Trophoblast cell (in vitro differentiated cells and primary cell): Measurements from ENCODE around the gene PTPN20.

Experiments used
- DNase-seq, 2 donors: peaks; one replicate each; pipeline ENCODE4 v3.0.0-alpha.2; 2016
- H2AFZ ChIP-seq: 2 replicates; pipeline ENCODE4 v1.6.1; 2013; ENCODE audit warnings: low read length, moderate library complexity, mild to moderate bottlenecking; ENCODE audit not compliant: insufficient read depth, poor library complexity
- H2AK5ac ChIP-seq: 2 replicates; pipeline ENCODE4 v1.6.1; 2013; ENCODE audit warnings: mild to moderate bottlenecking, low read length
- H2BK120ac ChIP-seq: 2 replicates; pipeline ENCODE4 v1.6.1; 2013; ENCODE audit warnings: low read length, mild to moderate bottlenecking, moderate library complexity; ENCODE audit not compliant: insufficient read depth, poor library complexity
- H2BK12ac ChIP-seq: 2 replicates; pipeline ENCODE4 v1.6.1; 2013; ENCODE audit warnings: mild to moderate bottlenecking, low read length, moderate library complexity
- H2BK5ac ChIP-seq: 2 replicates; pipeline ENCODE4 v1.6.1; 2013; ENCODE audit warnings: low read length, low read depth, moderate library complexity, mild to moderate bottlenecking; ENCODE audit not compliant: poor library complexity
- H3K14ac ChIP-seq: 2 replicates; pipeline ENCODE4 v1.6.1; 2013; ENCODE audit warnings: mild to moderate bottlenecking, low read length
- H3K18ac ChIP-seq: 2 replicates; pipeline ENCODE4 v1.6.1; 2013; ENCODE audit warnings: mild to moderate bottlenecking, low read length
- H3K23ac ChIP-seq: 2 replicates; pipeline ENCODE4 v1.6.1; 2013; ENCODE audit warnings: low read length
- H3K27ac ChIP-seq: 2 replicates; pipeline ENCODE4 v1.5.1; 2013; ENCODE audit warnings: low read depth, mild to moderate bottlenecking, inconsistent platforms, low read length, moderate library complexity
- H3K27me3 ChIP-seq: 2 replicates; pipeline ENCODE4 v1.6.1; 2013; ENCODE audit warnings: inconsistent platforms, mild to moderate bottlenecking, low read length, moderate library complexity; ENCODE audit not compliant: insufficient read depth
- H3K36me3 ChIP-seq, 2 experiments: 1 replicate in 1 of 2; 2 replicates in 1 of 2; pipeline ENCODE4 v1.6.1; 2013; ENCODE audit warnings: low read length in 2 of 2, mild to moderate bottlenecking in 2 of 2, moderate library complexity in 1 of 2; ENCODE audit not compliant: insufficient read depth in 2 of 2, control insufficient read depth in 1 of 2
- H3K4ac ChIP-seq: 2 replicates; pipeline ENCODE4 v1.6.1; 2013; ENCODE audit warnings: low read depth, mild to moderate bottlenecking, low read length, moderate library complexity
- H3K4me1 ChIP-seq, 2 experiments: 1 replicate in 1 of 2; 2 replicates in 1 of 2; pipeline ENCODE4 v1.6.1; 2013; ENCODE audit warnings: low read length in 2 of 2, mild to moderate bottlenecking in 2 of 2, moderate library complexity in 1 of 2; ENCODE audit not compliant: insufficient read depth in 2 of 2, control insufficient read depth in 1 of 2
- H3K4me2 ChIP-seq: 2 replicates; pipeline ENCODE4 v1.6.1; 2013; ENCODE audit warnings: inconsistent platforms, mild to moderate bottlenecking, low read length, moderate library complexity
- H3K4me3 ChIP-seq: 2 replicates; pipeline ENCODE4 v1.5.1; 2013; ENCODE audit warnings: mild to moderate bottlenecking, low read depth, low read length, inconsistent platforms
- H3K79me1 ChIP-seq: one replicate; pipeline ENCODE4 v1.6.1; 2013; ENCODE audit warnings: low read length
- H3K79me2 ChIP-seq: 2 replicates; pipeline ENCODE4 v1.6.1; 2013; ENCODE audit warnings: low read length, mild to moderate bottlenecking; ENCODE audit not compliant: control insufficient read depth, insufficient read depth, poor library complexity
- H3K9ac ChIP-seq: 2 replicates; pipeline ENCODE4 v1.6.1; 2013; ENCODE audit warnings: mild to moderate bottlenecking, low read length
- H3K9me3 ChIP-seq: 2 replicates; pipeline ENCODE4 v1.6.1; 2013; ENCODE audit warnings: low read depth, mild to moderate bottlenecking, control low read depth, inconsistent platforms, low read length; ENCODE audit not compliant: insufficient read depth
- H4K12ac ChIP-seq: 2 replicates; pipeline ENCODE4 v1.6.1; 2013; ENCODE audit warnings: low read depth, mild to moderate bottlenecking, low read length, moderate library complexity
- H4K8ac ChIP-seq: 2 replicates; pipeline ENCODE4 v1.6.1; 2013; ENCODE audit warnings: low read depth, mild to moderate bottlenecking, low read length, moderate library complexity
- H4K91ac ChIP-seq: one replicate; pipeline ENCODE4 v1.6.1; 2013; ENCODE audit warnings: low read depth, mild to moderate bottlenecking, low read length, moderate library complexity
- WGBS: extraction: QIAGEN DNeasy Blood & Tissue Kit; methylation state at CpG from one replicate; pipeline ENCODE4 v1.1.7; 2013; ENCODE audit warnings: missing lambda C conversion rate; ENCODE audit not compliant: insufficient read length, insufficient coverage; ENCODE audit errors: extremely low coverage; 5-methylcytosine and 5-hydroxymethylcytosine counted together

Gene PTPN20

GRCh38 chr10:47012214-47012613, 101.0 kb downstream of the PTPN20 start:
- Histone ChIP-seq H2BK5ac (no peak overlapping the region), H3K79me1 (no peaks in the 10 kb centered on the region), H3K4me2 (no peak overlapping the region), H3K27ac (no peak overlapping the region), H2AK5ac (no peak overlapping the region), H4K8ac (no peak overlapping the region), H3K36me3 (no peaks in the 10 kb centered on the region), H3K23ac (no peak overlapping the region), H3K9me3 (no peaks in the 10 kb centered on the region), H2BK12ac (no peak overlapping the region), H3K4ac (no peak overlapping the region), H4K91ac (no peak overlapping the region), H3K27me3 (no peaks in the 10 kb centered on the region), H2AFZ (no peak overlapping the region), H4K12ac (no peak overlapping the region), H2BK120ac (no peak overlapping the region), H3K9ac (no peak overlapping the region), H3K4me3 (no peak overlapping the region), H3K79me2 (no peaks in the 10 kb centered on the region), H3K18ac (no peak overlapping the region), H3K4me1 (no peaks in the 10 kb centered on the region), H3K14ac (no peak overlapping the region)
- DNase-seq: no peak

- no peaks in the 10 kb centered on the region for H3K79me2 ChIP-seq
- H2AK5ac ChIP-seq: no peak overlapping the region
- H3K4me1 ChIP-seq: no peaks in the 10 kb centered on the region
- no peak overlapping the region for H4K91ac ChIP-seq
- no peak overlapping the region for H2BK5ac ChIP-seq
- no peaks in the 10 kb centered on the region for H3K27me3 ChIP-seq
- H2BK12ac ChIP-seq: no peak overlapping the region
- no peak overlapping the region for H3K4me2 ChIP-seq
- no peak overlapping the region for H2AFZ ChIP-seq
- no peak overlapping the region for H2BK120ac ChIP-seq
- WGBS: no CpG with 5 or more reads among the region's 14 CpGs
- no peak overlapping the region for H3K4me3 ChIP-seq
- H3K9ac ChIP-seq: no peak overlapping the region
- H3K36me3 ChIP-seq: no peaks in the 10 kb centered on the region
- no peak overlapping the region for H3K23ac ChIP-seq
- H3K9me3 ChIP-seq: no peaks in the 10 kb centered on the region
- H3K79me1 ChIP-seq: no peaks in the 10 kb centered on the region
- no peak overlapping the region for H3K4ac ChIP-seq
- H3K14ac ChIP-seq: no peak overlapping the region
- no peak overlapping the region for H4K8ac ChIP-seq
- no peak for DNase-seq
- H4K12ac ChIP-seq: no peak overlapping the region
- no peak overlapping the region for H3K18ac ChIP-seq
- H3K27ac ChIP-seq: no peak overlapping the region
These were observed 102.4 kb downstream of the PTPN20 start for GRCh38 chr10:47013507-47014154.

GRCh38 chr10:47015404-47015803, 104.2 kb downstream of the PTPN20 start:
- Histone ChIP-seq H3K27me3 (no peaks in the 10 kb centered on the region), H3K79me2 (no peaks in the 10 kb centered on the region), H4K8ac (no peak overlapping the region), H2BK120ac (no peak overlapping the region), H3K4me3 (no peak overlapping the region), H2AFZ (no peak overlapping the region), H3K18ac (no peak overlapping the region), H3K27ac (no peak overlapping the region), H3K79me1 (no peaks in the 10 kb centered on the region), H3K9ac (no peak overlapping the region), H3K4me1 (no peaks in the 10 kb centered on the region), H4K91ac (no peak overlapping the region), H4K12ac (no peak overlapping the region), H2BK5ac (no peak overlapping the region), H3K36me3 (no peaks in the 10 kb centered on the region), H3K9me3 (no peaks in the 10 kb centered on the region), H3K14ac (no peak overlapping the region), H3K23ac (no peak overlapping the region), H3K4me2 (no peak overlapping the region), H3K4ac (no peak overlapping the region), H2AK5ac (no peak overlapping the region), H2BK12ac (no peak overlapping the region)
- DNase-seq: no peak

GRCh38 chr10:47016564-47016963, 105.3 kb downstream of the PTPN20 start:
- no peak for DNase-seq
- H3K14ac ChIP-seq: no peak overlapping the region
- no peak overlapping the region for H2AFZ ChIP-seq
- H4K91ac ChIP-seq: no peak overlapping the region
- no peaks in the 10 kb centered on the region for H3K9me3 ChIP-seq
- H3K36me3 ChIP-seq: no peaks in the 10 kb centered on the region
- no peak overlapping the region for H3K23ac ChIP-seq
- no peak overlapping the region for H3K4me3 ChIP-seq
- H4K12ac ChIP-seq: no peak overlapping the region
- no peak overlapping the region for H3K4me2 ChIP-seq
- H2BK12ac ChIP-seq: no peak overlapping the region
- no peak overlapping the region for H3K18ac ChIP-seq
- no peak overlapping the region for H3K4ac ChIP-seq
- no peak overlapping the region for H3K9ac ChIP-seq
- no peaks in the 10 kb centered on the region for H3K79me1 ChIP-seq
- no peak overlapping the region for H2AK5ac ChIP-seq
- H3K27ac ChIP-seq: no peak overlapping the region
- WGBS: no CpG with 5 or more reads among the region's 8 CpGs
- H4K8ac ChIP-seq: no peak overlapping the region
- H2BK120ac ChIP-seq: no peak overlapping the region
- no peaks in the 10 kb centered on the region for H3K27me3 ChIP-seq
- H3K4me1 ChIP-seq: no peaks in the 10 kb centered on the region
- H3K79me2 ChIP-seq: no peaks in the 10 kb centered on the region
- no peak overlapping the region for H2BK5ac ChIP-seq
